ENCODE results near the gene IRF8.

GRCh38 chr16:85965125-85965524 is 66.2 kb downstream of the IRF8 start:
- no peak for TF ChIP-seq POLR2AphosphoS5 (IDR thresholded peaks at IDR 0.05; ENCODE audit: low read depth, low read length)
- no peak for TF ChIP-seq POLR2A (IDR thresholded peaks at IDR 0.05; ENCODE audit: low read depth, low read length)
- no peak for TF ChIP-seq TAF1 (IDR thresholded peaks at IDR 0.05; ENCODE audit: borderline replicate concordance, low read depth, low read length)
